HUES6 (cell line): ENCODE measurements around the gene TMEM191B.
"Not testable (repeated sequence)": the region's sequence is repeated elsewhere in the genome, so short reads cannot be mapped to it uniquely, and the experiment has no call there.

Experiments
- H3K27ac ChIP-seq: 2 replicates; pipeline ENCODE4 v1.7.0; 2013; ENCODE audit warnings: low read depth, mild to moderate bottlenecking, low read length, inconsistent platforms
- H3K27me3 ChIP-seq: 2 replicates; pipeline ENCODE4 v1.6.1; 2013; ENCODE audit warnings: low read length; ENCODE audit not compliant: control insufficient read depth, insufficient read depth
- H3K36me3 ChIP-seq: 2 replicates; pipeline ENCODE4 v1.6.1; 2013; ENCODE audit warnings: low read length; ENCODE audit not compliant: control insufficient read depth, insufficient read depth
- H3K4me1 ChIP-seq: 2 replicates; pipeline ENCODE4 v1.6.1; 2013; ENCODE audit warnings: low read length; ENCODE audit not compliant: control insufficient read depth, insufficient read depth
- H3K4me3 ChIP-seq: 2 replicates; pipeline ENCODE4 v1.5.1; 2013; ENCODE audit warnings: low read depth, low read length
- H3K9ac ChIP-seq: one replicate; pipeline ENCODE4 v1.6.1; 2013; ENCODE audit warnings: mild to moderate bottlenecking, low read length
- H3K9me3 ChIP-seq: 2 replicates; pipeline ENCODE4 v1.6.1; 2013; ENCODE audit warnings: low read depth, low read length; ENCODE audit not compliant: control insufficient read depth, insufficient read depth

TMEM191B gene

GRCh38 chr22:18527752-18528596 lies at the start of gene TMEM191B:
Gene TMEM191B (plus strand): TSS chr22:18527802. CDS start chr22:18527981, 179 bp downstream.
- not testable (repeated sequence) for H3K4me3 ChIP-seq, H3K9ac ChIP-seq, H3K9me3 ChIP-seq, H3K27me3 ChIP-seq, H3K4me1 ChIP-seq, H3K27ac ChIP-seq, H3K36me3 ChIP-seq

- not testable (repeated sequence) for H3K36me3 ChIP-seq, H3K9me3 ChIP-seq, H3K4me1 ChIP-seq, H3K9ac ChIP-seq, H3K27me3 ChIP-seq, H3K27ac ChIP-seq, H3K4me3 ChIP-seq
Measured at GRCh38 chr22:18496227-18496626, 31.4 kb upstream of the TMEM191B start.

GRCh38 chr22:18511327-18511726 lies 16.3 kb upstream of the TMEM191B start:
- H3K27me3 ChIP-seq, H3K36me3 ChIP-seq, H3K4me1 ChIP-seq, H3K4me3 ChIP-seq, H3K9me3 ChIP-seq, H3K27ac ChIP-seq: not testable (repeated sequence)
- H3K9ac ChIP-seq = peak overlapping the region; percentile 33

- not testable (repeated sequence) for H3K9me3 ChIP-seq, H3K9ac ChIP-seq, H3K36me3 ChIP-seq, H3K27me3 ChIP-seq, H3K27ac ChIP-seq, H3K4me3 ChIP-seq, H3K4me1 ChIP-seq
Measured at GRCh38 chr22:18512378-18512777, 15.2 kb upstream of the TMEM191B start.

GRCh38 chr22:18513454-18513853 lies 14.1 kb upstream of the TMEM191B start:
- not testable (repeated sequence) for H3K4me1 ChIP-seq, H3K4me3 ChIP-seq, H3K27ac ChIP-seq, H3K27me3 ChIP-seq, H3K9ac ChIP-seq, H3K36me3 ChIP-seq, H3K9me3 ChIP-seq

- H3K27me3 ChIP-seq, H3K9me3 ChIP-seq, H3K27ac ChIP-seq, H3K9ac ChIP-seq, H3K4me3 ChIP-seq, H3K36me3 ChIP-seq, H3K4me1 ChIP-seq: not testable (repeated sequence)
Measured at GRCh38 chr22:18518061-18518460, 9.5 kb upstream of the TMEM191B start, which contains the start of gene GGTLC3. Gene GGTLC3 (minus strand): TSS chr22:18518161. CDS start chr22:18517897, 264 bp downstream.

- not testable (repeated sequence) for H3K27ac ChIP-seq, H3K4me1 ChIP-seq, H3K27me3 ChIP-seq, H3K4me3 ChIP-seq, H3K9me3 ChIP-seq, H3K36me3 ChIP-seq, H3K9ac ChIP-seq
Measured at GRCh38 chr22:18522762-18523161, 4.8 kb upstream of the TMEM191B start.

- not testable (repeated sequence) for H3K36me3 ChIP-seq, H3K4me1 ChIP-seq, H3K9ac ChIP-seq, H3K27me3 ChIP-seq, H3K4me3 ChIP-seq, H3K27ac ChIP-seq, H3K9me3 ChIP-seq
Measured at GRCh38 chr22:18523328-18523727, 4.3 kb upstream of the TMEM191B start.

GRCh38 chr22:18528597-18529415 lies 1.2 kb downstream of the TMEM191B start:
- not testable (repeated sequence) for H3K9me3 ChIP-seq, H3K27ac ChIP-seq, H3K27me3 ChIP-seq, H3K36me3 ChIP-seq, H3K4me1 ChIP-seq, H3K9ac ChIP-seq
- peak overlapping the region; percentile 48 for H3K4me3 ChIP-seq

GRCh38 chr22:18529416-18530145 lies 2.0 kb downstream of the TMEM191B start:
- not testable (repeated sequence) for H3K9me3 ChIP-seq, H3K27ac ChIP-seq, H3K9ac ChIP-seq, H3K4me1 ChIP-seq, H3K36me3 ChIP-seq, H3K27me3 ChIP-seq
- H3K4me3 ChIP-seq = peak overlapping the region; percentile 31; the same call in 1 of the 2 replicates

- not testable (repeated sequence) for H3K4me1 ChIP-seq, H3K9me3 ChIP-seq, H3K36me3 ChIP-seq, H3K9ac ChIP-seq, H3K27me3 ChIP-seq, H3K27ac ChIP-seq, H3K4me3 ChIP-seq
Measured at GRCh38 chr22:18533633-18534032, 6.0 kb downstream of the TMEM191B start.
